Stimulated activated CD4-positive, alpha-beta T cell treated with anti-CD3 and anti-CD28 coated beads, Interleukin-15, amount 100 ng/mL, for 24 hours (primary cell): ENCODE results near the gene INSYN2B.

Experiments
- DNase-seq: peaks from one replicate; pipeline ENCODE4 v3.0.0-alpha.2; 2020

The INSYN2B gene

DNA sequence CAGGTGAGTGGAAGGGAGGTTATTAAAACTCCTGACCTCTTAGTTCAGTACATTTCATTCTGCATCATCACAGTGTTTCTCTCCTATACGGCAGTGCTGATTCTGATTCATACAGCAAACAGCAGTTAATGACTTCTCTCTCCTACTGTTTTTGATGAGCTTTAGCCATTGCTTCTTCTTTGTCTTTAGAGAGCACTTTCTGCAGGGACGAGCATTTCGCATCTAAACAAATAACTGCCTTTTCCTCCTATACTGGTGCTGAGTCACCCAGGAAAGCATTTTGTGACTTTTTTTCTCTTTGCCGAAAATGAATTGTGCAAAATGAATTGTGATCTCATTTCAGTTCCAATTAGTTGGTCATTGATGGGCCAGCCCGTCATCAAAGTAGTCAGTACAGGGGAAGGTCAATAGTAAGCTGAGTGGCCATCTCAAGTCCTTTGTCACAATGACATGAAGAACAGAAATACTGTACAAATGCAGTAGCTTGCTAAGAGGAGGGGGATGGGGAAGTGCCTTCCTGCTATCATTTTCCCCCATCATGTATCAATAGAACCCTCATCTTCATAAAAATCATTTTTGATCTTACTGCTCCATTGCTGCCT lies 98.5 kb downstream of the INSYN2B start:
- no peak for DNase-seq

DNA sequence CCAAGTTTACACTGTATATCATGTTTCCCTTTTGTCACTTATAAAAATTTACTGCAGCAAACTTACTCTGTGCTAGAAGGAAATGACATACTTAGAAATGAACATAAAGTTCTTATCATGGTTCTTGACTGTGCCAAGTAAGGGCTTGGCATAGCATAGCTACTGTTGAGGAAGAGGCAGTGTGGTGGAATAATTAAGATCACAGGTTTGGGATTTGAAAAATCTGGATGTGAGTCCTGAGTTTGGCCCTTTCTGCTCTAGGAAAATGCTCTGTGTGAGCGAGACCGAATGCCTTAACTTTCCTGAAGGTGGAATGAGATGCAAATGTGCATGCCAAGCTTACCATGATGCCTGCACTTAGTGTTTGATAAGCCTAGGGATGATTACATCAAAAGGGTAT lies 99.5 kb downstream of the INSYN2B start:
- no peak for DNase-seq

DNA sequence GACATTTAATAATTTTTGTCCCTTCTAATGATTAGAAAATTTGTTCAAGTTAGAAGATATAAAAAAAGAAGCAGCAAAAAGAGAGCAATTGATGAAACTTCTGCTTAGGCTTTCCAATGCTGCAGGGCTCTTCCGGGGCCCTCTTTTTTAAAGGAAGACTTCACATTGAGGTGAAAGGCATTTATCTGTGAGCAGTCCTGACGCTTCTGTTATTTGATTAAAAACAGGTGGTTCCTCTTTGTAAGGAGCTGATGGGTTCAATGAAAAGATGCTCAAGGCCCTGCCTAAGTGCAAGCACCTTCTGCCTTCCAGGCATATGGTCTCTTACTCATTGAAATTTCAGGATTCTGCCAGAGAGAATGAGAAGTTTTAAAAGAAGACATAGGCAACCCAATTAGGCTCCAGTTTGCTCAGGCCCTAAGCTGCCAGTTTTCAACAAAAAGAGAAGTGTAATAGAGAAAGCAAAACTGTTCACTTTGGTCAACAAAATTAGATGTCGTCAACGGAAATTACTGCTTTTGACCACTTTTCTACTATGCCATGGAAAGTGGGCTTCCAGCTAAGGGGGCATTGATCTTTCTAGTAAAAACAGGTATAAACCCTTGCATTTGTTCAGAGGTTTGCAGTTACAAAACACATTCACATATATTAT lies 100.2 kb downstream of the INSYN2B start:
- no peak for DNase-seq

DNA sequence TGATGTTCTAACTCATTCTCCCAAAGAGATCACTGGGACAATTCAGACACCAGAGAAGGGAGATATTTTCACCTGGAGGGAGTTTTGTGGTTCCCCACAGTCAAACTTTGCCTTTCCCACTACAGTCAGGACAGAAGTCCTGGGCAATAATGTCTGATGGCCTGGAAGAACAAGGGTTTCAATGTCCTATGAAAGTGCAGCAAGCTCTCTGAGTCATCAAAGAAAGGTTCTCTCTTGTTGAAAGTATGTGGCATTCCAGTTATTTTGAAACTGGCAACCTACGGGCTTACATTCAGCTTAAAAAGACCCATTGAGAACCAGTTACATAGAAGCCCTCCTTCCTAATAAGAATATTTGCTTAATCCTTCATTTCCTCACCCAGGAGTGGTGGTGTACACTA lies 103.9 kb downstream of the INSYN2B start:
- DNase-seq, result no peak

DNA sequence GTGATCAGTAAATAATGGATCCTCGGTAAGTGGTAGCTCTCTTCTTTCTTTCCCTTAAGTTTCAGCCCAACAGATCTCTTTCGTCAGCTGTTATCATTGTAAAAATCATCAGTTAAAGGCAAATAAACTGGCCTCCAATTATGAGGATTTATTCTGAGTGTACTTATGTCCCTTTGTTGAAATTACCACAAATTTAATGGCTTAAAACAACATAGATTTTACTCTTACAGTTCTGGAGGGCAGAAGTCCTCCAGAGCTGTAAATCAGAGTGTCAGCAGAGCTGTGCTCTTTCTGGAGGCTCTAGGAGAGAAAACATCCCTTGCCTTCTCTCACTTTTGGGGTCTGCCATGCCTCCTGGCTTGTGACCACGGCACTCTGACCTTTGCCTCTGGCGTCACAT lies 104.6 kb downstream of the INSYN2B start:
- no peak for DNase-seq

DNA sequence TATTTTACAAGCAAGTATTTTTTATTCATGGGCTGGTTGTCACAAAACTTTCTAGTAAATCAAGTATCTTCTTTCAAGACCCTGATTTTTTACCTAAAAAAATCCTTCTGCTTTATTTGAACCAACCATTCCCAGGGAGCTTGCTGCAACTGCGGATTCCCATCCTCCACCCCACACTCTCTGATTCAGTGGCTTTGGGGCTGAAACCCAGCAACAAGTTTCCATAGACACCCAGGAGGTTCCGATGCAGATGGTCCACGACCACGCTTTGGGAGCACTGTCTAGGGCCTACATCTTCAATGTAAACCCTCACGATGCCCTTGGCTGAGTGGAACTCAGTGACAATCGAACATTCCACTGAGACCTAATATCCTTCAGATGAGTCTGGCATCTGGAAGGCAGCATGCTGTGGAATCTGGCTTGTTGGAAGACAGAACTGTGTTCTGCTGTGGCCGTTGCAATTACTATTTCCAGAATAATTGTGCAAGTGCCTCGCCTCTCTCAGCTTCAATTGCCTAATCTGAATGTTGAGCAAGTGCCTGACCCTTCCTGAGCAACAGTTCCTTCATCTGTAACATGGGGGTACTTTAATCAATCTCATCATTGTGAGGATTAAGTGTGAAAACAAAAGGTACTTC lies 105.1 kb downstream of the INSYN2B start:
- DNase-seq, result no peak

DNA sequence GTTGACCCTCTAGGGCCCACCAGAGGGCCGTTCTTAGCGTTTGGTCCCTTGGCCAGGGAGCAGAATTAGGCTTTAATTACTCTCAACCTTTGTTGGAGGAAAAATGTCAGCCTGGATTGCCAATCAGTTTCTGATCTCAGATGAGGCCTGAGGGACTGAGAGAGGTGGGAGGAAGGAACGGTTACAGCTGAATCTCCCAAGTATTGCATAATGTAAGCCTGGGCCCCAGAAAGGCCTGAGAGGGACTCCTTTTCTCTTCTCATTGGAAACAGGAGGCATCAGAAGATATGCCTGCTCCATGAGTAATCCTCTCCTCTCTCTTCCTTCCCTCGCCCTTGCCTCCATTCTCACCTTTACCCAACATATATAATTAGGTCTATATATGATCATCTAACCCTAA lies 105.7 kb downstream of the INSYN2B start:
- DNase-seq, result no peak

DNA sequence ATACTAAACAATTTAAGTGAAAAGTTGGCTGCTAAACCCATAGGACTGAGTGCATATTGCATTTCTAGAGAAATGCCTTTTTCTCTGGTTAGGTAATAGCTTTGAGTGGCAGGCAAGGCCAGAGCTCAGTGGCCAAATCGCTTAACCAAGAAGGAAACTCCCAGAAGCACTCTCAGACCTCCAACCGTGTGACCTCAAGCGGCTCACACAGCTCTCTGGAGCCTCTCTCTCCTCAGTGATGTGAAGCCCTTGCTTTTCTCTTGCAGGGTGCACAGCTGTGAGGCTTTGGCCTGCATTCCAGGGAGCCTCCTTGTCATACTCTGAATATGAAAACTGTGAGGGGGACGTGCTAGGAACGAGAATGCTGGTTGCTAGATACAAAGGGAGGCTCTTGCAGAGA lies 106.7 kb downstream of the INSYN2B start:
- no peak for DNase-seq

DNA sequence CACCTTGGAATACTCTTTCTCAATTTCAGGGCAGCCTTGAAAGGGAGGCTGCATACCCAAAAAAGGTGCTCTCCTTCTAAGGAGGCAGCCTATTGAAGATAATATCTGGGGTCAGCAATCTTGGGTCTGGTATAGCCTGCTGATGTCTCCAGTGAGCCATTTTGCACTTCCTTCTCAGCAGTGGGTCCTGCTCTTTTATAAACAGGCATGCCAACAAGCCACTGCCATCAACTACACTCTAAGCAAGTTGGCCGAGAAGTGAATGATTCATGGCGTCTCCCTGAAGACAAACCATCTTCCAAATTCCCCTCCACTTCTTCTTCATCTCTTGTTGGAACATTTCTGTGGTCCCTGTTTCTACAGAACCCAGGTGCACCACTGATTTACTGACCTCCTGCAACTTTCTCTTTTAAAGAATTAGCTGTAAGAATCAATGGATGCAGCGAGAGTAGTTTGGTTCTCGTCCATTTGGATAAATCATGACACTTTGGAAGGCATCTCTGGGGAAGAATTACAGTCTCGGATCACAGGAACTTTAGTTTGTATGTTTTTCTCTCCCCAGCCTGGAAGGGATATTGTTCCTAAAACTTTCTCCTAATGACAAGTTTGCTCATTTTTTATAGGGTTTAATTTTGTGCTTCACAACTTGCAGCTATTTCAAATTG lies 108.3 kb downstream of the INSYN2B start:
- no peak for DNase-seq

DNA sequence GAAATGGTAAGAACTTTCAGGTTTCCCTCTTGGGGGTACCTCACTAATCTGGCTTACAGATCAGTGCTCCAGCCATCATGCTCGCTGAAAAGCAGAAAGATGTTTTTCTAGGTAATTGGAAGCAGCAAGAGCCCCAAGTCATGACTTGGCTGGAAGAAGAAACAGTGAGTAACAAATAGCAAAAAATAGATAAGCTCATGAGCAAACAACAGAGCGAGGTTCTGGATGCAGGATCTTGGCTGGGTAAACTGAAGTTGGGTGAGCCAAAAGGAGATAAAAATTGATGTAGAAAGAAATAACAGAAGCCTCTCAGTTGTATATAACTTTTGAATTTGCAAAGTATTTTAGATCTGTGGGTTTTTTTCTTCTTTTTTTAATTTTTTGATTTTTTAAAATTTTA lies 110.1 kb downstream of the INSYN2B start:
- no peak for DNase-seq

DNA sequence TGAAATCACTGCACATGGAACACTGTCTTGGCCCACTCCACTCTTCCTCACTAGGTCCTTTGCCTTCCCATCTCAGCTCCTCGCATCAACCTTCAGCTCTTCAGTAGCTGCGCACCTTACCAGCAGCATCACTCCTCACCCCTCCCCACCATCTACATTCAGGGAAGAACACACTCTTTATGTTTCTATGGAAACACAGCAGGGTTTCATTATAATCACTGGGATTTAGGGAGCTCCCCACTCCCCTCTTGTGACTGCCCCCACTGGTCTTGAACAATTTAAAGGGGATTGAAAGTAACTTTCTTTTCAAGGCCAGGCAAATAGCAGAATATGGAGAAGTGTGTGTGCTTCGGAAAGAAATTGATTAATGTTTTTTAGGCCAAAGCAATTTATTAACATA lies 111.2 kb downstream of the INSYN2B start:
- no peak for DNase-seq

DNA sequence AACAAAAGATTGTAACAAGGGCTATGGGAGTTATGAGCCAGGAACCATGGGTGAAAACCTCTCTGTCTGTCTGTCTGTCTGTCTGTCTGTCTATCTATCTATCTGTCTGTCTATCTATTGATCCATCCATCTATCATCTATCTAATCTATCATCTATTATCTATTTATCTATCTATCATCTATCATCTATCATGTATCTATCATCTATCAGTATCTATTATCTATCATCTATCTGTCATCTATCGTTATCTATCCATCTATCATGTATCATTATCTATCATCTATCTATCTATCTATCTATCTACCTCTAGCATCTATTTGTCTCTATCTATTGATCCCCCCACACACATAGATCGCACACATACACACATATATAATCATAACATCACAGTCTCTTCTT lies 112.9 kb downstream of the INSYN2B start:
- no peak for DNase-seq

DNA sequence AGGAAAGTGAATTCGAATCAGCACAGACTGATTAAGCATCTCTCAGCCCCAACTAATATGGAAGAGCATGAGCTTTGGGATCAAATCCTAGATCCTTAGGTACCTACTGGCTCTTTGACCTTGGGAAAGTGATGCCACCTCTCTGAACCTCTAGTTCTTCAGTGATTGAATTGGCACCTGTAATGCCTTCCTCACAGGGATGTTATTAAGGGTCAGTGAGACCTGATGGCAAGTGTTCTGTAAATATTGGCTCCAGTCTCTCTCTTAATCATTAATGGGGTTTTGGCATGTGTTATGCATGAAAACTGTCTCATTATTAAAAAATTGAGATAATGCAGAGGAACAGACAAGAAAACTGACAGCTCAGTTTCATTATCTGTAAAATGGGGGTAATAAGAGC lies 115.8 kb downstream of the INSYN2B start:
- no peak for DNase-seq

DNA sequence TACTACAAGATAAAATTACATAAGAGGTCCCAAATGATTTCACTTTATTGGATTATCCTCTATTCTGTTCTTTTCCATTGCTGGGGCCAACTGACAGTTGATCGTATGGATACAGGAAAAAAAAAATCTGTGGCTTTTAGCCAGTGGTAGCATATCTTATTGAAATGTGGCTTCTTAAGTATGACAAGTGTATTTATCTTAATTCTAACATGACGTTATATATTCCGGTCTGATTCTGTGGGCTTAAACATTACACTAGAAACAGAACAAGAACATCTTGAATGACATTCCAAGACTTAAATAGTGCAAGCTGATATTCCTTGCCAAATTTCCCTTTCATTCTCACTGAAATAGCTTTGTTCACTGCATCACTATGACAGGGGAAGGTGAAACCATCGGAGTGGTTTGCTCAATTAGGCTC lies 117.9 kb downstream of the INSYN2B start:
- no peak for DNase-seq

DNA sequence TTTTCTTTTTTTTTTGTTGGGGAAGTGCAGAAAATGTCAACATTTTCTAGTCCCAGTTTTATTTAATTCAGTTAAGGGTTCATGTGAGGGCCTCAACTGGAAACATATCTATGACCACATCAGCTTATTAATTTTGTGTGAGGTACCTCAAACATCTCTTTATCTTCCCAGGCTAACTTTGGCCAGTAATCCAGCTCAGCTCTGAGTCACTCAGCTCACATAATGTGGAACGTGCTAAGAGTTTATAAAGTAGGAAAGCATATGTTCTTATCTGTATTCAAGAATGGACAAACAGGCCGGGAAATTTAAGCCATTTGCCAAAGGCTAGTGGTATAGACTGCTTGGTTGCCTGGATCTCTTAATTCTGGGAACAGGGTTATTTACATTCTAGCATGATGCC lies 118.4 kb downstream of the INSYN2B start:
- no peak for DNase-seq

DNA sequence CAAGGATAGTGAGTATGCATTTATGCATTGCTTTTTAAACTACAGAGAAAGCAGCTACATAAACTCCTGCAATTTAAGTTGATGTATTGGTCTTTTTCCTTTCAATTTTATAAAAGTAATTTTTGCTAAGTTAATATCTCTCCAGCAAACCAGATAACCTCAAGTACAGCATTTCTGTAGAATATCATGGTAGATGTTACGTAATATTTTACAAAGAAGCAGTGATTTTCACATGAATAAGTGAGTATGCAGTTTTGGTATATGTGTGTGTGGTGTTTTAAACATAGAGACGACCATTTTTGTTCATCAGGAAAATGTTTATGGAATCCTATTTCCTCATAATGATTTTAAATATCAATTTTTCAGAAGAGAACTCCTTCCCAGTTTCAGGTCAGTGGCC lies 118.9 kb downstream of the INSYN2B start:
- no peak for DNase-seq

DNA sequence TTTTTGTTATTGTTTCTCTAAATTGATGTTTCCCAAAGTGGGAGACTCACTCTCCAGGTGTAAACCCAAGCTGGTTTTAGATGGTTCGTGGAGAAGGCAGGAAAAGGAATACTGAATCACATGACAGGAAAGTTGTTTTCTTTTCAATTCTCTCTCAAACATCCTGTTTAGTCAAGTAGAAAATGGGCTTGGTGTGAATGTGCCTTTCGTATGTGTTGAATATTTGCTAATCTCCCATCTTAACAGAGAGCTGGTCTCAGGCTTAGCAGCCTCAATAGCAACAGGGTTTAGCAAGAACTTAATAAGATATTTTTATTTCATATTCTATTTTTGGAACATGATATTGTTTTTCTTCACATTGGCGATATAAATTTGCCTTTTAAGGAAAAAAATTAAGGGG lies 119.7 kb downstream of the INSYN2B start:
- no peak for DNase-seq

DNA sequence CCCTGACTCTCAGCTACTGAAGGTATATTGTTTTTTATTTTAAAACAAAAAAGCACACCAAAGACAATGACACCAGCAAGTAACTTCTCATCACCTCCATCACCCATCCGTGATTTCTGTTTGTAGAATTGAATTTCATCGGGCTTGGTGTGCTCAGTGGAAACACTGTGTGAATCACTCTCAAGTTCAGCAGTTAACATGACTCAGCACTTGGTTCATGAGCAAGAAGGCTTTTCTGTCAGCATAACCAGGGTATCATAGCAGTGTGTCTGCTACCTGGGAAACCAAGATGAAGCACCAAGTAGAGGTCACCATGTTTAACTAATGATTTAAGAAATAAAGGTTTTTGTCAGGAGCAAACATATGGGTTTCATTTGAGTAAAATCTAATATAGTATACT lies 123.7 kb downstream of the INSYN2B start:
- peak; percentile 4 for DNase-seq

DNA sequence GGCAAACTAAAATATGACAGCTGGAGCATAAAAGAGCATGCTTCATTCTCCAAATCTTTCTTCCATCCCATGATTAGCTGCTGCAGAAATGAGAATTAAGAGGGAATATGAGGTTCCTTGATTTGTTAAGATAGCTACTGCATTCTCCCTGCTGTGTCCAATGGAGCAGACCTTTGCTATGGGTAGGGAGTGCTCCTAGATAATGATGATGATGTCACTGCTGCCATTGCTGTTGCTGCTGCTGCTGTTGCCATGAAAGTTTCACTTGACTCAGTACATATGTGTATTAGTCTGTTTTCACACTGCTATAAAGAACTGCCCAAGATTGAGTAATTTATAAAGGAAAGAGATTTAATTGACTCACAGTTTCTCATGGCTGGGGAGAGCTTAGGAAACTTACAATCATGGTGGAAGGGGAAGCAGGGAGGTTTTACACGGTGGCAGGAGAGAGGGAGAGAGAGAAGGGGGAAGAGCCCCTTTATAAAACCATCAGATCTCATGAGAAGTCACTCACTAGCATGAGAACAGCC lies 128.9 kb downstream of the INSYN2B start:
- DNase-seq, result no peak

DNA sequence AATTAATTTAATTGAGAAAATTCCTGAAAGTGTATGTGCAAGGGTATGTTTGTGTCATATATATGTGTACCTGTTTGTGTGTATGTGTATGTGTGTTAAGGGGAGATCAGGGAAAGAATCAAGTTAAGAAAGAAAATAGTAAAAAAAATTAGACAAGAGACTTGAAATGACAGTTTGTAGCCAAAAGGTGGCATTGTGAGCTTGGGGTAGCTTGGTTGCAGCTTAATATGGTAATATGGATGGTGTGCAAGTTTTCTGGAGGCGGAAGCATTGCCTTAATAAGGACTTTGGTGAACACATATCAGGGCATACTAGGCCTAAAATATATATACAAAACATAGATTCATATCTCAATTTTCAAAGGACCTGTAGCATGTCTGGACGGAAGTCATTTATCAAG lies 129.9 kb downstream of the INSYN2B start:
- DNase-seq, result no peak

DNA sequence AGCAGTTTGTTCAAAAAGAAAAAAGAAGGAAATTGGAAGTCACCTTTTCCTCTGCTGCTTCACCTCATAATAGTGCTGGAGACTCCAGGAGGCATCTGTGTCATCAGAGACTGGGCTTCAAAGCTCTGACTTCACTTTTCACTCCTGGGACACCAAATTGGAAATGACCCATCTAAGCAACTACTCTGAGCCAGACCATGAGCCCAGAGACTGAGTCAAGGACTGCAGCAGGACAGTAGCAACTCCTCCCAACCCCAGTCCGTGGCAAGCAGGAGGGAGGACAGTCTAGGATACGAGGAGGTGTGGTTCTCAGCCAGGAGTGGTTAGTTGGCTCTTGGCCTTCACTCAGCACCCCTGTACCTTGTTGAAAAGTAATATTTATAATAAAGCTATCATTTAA lies 131.5 kb downstream of the INSYN2B start:
- DNase-seq, result no peak

DNA sequence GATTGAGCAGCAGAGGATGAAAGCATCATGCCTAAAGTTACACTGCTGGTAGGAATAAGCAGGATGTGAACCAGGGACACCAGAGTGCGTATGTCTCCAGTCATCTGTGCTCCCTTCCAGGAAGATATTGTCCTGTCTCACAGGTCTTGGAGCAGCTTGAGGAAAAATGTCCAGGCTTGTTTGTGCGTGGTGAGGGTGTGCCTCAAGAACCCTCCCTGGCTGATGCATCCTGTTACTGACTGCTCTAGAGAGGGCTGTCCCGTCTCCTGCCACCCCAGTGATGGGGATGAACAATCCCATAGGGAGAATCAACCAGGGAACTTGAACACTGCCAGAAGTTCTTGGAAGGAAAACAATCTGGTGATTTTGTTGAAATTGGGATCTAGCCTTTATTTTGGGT lies 132.0 kb downstream of the INSYN2B start:
- DNase-seq, result no peak

DNA sequence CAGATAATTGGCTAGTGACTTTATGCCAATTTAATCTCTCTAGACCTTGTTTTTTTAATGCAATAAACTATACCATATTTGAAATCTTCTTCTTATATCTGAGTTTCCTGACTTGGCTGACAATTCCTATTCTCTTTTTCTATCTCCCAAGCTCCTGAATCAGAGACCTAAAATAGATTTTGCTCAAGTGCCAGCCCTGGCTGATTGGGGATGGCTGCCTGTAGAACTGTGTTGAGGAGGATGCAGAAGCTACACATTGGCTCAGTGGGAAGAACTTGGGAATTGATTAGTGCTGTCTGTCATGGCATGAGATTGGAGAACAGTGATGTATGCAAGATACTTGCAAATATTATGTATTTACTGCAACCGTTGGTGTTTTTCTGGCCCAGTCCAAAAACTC lies 132.8 kb downstream of the INSYN2B start:
- no peak for DNase-seq

DNA sequence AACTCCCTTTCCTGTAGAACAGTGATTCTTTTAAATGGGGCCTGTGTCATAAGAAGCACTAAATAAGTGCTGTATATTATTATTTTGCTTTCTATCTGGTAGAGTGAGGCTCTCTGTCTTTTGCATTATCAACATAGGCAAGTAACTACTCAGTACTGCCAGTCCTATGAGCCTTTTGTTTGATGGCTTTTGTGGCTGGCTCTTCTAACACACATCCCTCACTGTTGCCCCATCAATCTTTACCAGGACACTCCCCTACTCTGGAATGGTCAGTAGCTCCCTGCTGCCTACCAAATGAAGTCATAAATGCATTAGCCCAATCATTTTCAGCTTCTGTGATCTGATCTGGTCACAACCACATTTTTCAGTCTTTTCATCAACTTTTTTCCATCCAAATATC lies 137.6 kb downstream of the INSYN2B start:
- DNase-seq, result no peak
